ENCODE data around the gene NRIP1. TPM values are rescaled to one million over a fixed set of nuclear protein-coding genes. Genes with fewer than 3 reads are reported as not detected.

NRIP1 gene
- total RNA-seq, 1 donor from 2014 or later, result 72.1 TPM

GRCh38 chr21:14975136-14975919 is 89.5 kb downstream of the NRIP1 start:
- no peaks in the 10 kb centered on the region for H3K36me3 Mint-ChIP-seq (ENCODE audit: low read depth, unreplicated experiment)
- H3K4me1 Mint-ChIP-seq (ENCODE audit: unreplicated experiment), result peaks cover 12% of the 10 kb centered on the region
- H3K4me3 Mint-ChIP-seq (ENCODE audit: unreplicated experiment), result no peak overlapping the region
- no peaks in the 10 kb centered on the region for H3K27me3 Mint-ChIP-seq (ENCODE audit: unreplicated experiment)
- H3K9me3 Mint-ChIP-seq (ENCODE audit: unreplicated experiment), result no peaks in the 10 kb centered on the region
- TF ChIP-seq, protein P1, sequence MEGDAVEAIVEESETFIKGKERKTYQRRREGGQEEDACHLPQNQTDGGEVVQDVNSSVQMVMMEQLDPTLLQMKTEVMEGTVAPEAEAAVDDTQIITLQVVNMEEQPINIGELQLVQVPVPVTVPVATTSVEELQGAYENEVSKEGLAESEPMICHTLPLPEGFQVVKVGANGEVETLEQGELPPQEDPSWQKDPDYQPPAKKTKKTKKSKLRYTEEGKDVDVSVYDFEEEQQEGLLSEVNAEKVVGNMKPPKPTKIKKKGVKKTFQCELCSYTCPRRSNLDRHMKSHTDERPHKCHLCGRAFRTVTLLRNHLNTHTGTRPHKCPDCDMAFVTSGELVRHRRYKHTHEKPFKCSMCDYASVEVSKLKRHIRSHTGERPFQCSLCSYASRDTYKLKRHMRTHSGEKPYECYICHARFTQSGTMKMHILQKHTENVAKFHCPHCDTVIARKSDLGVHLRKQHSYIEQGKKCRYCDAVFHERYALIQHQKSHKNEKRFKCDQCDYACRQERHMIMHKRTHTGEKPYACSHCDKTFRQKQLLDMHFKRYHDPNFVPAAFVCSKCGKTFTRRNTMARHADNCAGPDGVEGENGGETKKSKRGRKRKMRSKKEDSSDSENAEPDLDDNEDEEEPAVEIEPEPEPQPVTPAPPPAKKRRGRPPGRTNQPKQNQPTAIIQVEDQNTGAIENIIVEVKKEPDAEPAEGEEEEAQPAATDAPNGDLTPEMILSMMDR (IDR thresholded peaks at IDR 0.05; ENCODE audit: unreplicated experiment), result no peak
- no peak overlapping the region for H3K27ac Mint-ChIP-seq (ENCODE audit: unreplicated experiment)
- DNase-seq (ENCODE audit: low spot score), result no peak

GRCh38 chr21:14972678-14973077 is 92.1 kb downstream of the NRIP1 start:
- Mint-ChIP-seq H3K27ac (ENCODE audit: unreplicated experiment) (no peak overlapping the region), H3K9me3 (ENCODE audit: unreplicated experiment) (no peaks in the 10 kb centered on the region), H3K4me3 (ENCODE audit: unreplicated experiment) (no peak overlapping the region), H3K27me3 (ENCODE audit: unreplicated experiment) (no peaks in the 10 kb centered on the region), H3K36me3 (ENCODE audit: low read depth, unreplicated experiment) (peaks cover 7% of the 10 kb centered on the region), H3K4me1 (ENCODE audit: unreplicated experiment) (peaks cover 4% of the 10 kb centered on the region)
- TF ChIP-seq, protein P1 (IDR thresholded peaks at IDR 0.05; ENCODE audit: unreplicated experiment), result no peak
- DNase-seq (ENCODE audit: low spot score), result no peak

- no peak overlapping the region for H3K4me3 Mint-ChIP-seq (ENCODE audit: unreplicated experiment)
- H3K4me1 Mint-ChIP-seq (ENCODE audit: unreplicated experiment), result no peaks in the 10 kb centered on the region
- no peak overlapping the region for H3K27ac Mint-ChIP-seq (ENCODE audit: unreplicated experiment)
- H3K36me3 Mint-ChIP-seq (ENCODE audit: low read depth, unreplicated experiment), result peaks cover 30% of the 10 kb centered on the region
- H3K27me3 Mint-ChIP-seq (ENCODE audit: unreplicated experiment), result no peaks in the 10 kb centered on the region
- DNase-seq (ENCODE audit: low spot score), result no peak
- TF ChIP-seq, protein P1 (IDR thresholded peaks at IDR 0.05; ENCODE audit: unreplicated experiment), result no peak
- H3K9me3 Mint-ChIP-seq (ENCODE audit: unreplicated experiment), result no peaks in the 10 kb centered on the region
Measured at GRCh38 chr21:14968821-14969220, 96.0 kb downstream of the NRIP1 start.

- Mint-ChIP-seq H3K27ac (ENCODE audit: unreplicated experiment) (no peak overlapping the region), H3K36me3 (ENCODE audit: low read depth, unreplicated experiment) (peaks cover 30% of the 10 kb centered on the region), H3K9me3 (ENCODE audit: unreplicated experiment) (no peaks in the 10 kb centered on the region), H3K4me3 (ENCODE audit: unreplicated experiment) (no peak overlapping the region), H3K27me3 (ENCODE audit: unreplicated experiment) (no peaks in the 10 kb centered on the region), H3K4me1 (ENCODE audit: unreplicated experiment) (no peaks in the 10 kb centered on the region)
- TF ChIP-seq, protein P1 (IDR thresholded peaks at IDR 0.05; ENCODE audit: unreplicated experiment), result no peak
- no peak for DNase-seq (ENCODE audit: low spot score)
Measured at GRCh38 chr21:14968029-14968428, 96.8 kb downstream of the NRIP1 start.

DNA sequence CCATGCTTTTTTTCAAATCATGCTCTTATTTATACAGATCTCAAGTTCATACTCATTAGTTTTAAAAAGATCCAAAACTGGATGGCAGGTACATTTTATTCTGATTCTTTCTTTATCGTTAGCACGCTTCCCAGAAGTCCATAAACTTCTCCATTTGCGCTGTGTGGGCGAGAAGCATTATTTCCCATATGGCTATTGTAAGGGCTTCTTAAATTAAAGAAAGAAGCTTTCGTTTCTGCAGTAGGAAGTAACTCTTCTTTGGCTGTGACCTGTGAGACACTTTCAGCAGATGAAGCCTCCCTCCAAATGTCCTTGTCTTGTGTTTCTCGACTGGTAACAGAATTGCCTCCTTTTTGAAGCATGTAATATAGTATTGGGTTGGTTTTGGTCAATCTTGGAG is 100.2 kb downstream of the NRIP1 start:
- peaks cover 30% of the 10 kb centered on the region for H3K36me3 Mint-ChIP-seq (ENCODE audit: low read depth, unreplicated experiment)
- no peak overlapping the region for H3K4me3 Mint-ChIP-seq (ENCODE audit: unreplicated experiment)
- TF ChIP-seq, protein P1 (IDR thresholded peaks at IDR 0.05; ENCODE audit: unreplicated experiment), result no peak
- DNase-seq (ENCODE audit: low spot score), result no peak
- no peaks in the 10 kb centered on the region for H3K4me1 Mint-ChIP-seq (ENCODE audit: unreplicated experiment)
- H3K27me3 Mint-ChIP-seq (ENCODE audit: unreplicated experiment), result no peaks in the 10 kb centered on the region
- H3K9me3 Mint-ChIP-seq (ENCODE audit: unreplicated experiment), result no peaks in the 10 kb centered on the region
- no peak overlapping the region for H3K27ac Mint-ChIP-seq (ENCODE audit: unreplicated experiment)
